PFSK-1 (cell line): ENCODE measurements around the gene VPS35L.

Source experiments
- FOXP2 ChIP-seq: optimal IDR thresholded peaks from 2 replicates; pipeline ENCODE3; 2011; ENCODE audit warnings: borderline replicate concordance, control low read depth, inconsistent platforms; ENCODE audit not compliant: insufficient read depth; ENCODE audit errors: extremely low read length, extremely low read depth
- POLR2AphosphoS5 ChIP-seq: IDR thresholded peaks from 2 replicates; pipeline ENCODE4 v1.6.1; 2012; ENCODE audit warnings: low read depth, mild to moderate bottlenecking, control low read depth, low read length, moderate library complexity
- SIN3A ChIP-seq: IDR thresholded peaks from 2 replicates; pipeline ENCODE4 v1.6.1; 2012; ENCODE audit warnings: mild to moderate bottlenecking, low read length, moderate library complexity, borderline replicate concordance; ENCODE audit not compliant: insufficient read depth
- TAF1 ChIP-seq: IDR thresholded peaks from 2 replicates; pipeline ENCODE4 v1.6.1; 2012; ENCODE audit warnings: low read length, control low read depth, borderline replicate concordance; ENCODE audit not compliant: insufficient read depth
- TF ChIP-seq, protein P1 (sequence below), 2 experiments: IDR thresholded peaks; 2 replicates each; pipeline versions ENCODE4 v1.6.1 to v1.8.0; 2011 to 2012; ENCODE audit warnings: low read depth in 2 of 2, low read length in 2 of 2, control low read depth in 1 of 2, inconsistent platforms in 1 of 2, mild to moderate bottlenecking in 1 of 2, moderate library complexity in 1 of 2; ENCODE audit not compliant: insufficient read depth in 1 of 2

Gene VPS35L

DNA sequence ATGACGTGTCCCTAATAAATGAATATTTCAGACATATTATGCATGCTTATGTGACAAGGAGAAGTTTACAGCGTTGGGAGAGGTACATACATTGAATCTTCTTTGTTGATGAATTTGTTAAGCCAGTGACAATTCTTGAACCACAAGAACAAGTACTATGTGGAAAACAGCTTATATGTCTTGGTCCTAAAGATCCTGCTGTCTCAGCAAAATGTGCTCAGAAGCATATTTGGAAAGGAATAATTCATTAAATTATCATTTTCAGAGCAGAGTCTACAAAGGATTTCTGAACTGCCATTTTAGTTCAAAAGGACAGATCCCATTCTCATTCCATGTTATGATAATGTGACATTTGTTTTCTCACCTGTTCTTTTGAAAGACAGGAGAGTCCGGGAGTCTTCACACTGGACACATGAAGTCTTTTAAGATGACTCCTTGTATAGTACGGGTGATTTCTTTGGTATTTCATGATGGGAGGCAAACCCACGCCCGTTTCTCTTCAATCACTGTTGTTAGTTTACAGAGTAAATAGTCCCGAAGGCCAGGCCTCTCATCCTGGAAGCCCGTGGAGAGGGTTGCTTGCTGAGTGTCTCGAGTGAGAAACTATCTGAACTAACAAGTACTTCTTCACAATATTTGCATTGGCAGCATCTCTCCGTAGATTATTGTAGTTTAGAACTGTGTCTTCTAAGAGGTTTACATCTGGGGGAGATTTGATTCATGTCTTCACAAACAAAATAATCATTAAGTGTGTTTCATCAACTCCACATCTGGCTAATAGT, 26.7 kb downstream of the VPS35L start:
- no peak for TF ChIP-seq SIN3A
- TF ChIP-seq, protein P1, sequence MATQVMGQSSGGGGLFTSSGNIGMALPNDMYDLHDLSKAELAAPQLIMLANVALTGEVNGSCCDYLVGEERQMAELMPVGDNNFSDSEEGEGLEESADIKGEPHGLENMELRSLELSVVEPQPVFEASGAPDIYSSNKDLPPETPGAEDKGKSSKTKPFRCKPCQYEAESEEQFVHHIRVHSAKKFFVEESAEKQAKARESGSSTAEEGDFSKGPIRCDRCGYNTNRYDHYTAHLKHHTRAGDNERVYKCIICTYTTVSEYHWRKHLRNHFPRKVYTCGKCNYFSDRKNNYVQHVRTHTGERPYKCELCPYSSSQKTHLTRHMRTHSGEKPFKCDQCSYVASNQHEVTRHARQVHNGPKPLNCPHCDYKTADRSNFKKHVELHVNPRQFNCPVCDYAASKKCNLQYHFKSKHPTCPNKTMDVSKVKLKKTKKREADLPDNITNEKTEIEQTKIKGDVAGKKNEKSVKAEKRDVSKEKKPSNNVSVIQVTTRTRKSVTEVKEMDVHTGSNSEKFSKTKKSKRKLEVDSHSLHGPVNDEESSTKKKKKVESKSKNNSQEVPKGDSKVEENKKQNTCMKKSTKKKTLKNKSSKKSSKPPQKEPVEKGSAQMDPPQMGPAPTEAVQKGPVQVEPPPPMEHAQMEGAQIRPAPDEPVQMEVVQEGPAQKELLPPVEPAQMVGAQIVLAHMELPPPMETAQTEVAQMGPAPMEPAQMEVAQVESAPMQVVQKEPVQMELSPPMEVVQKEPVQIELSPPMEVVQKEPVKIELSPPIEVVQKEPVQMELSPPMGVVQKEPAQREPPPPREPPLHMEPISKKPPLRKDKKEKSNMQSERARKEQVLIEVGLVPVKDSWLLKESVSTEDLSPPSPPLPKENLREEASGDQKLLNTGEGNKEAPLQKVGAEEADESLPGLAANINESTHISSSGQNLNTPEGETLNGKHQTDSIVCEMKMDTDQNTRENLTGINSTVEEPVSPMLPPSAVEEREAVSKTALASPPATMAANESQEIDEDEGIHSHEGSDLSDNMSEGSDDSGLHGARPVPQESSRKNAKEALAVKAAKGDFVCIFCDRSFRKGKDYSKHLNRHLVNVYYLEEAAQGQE (IDR thresholded peaks at IDR 0.05; ENCODE audit: insufficient read depth in 1 of 2, low read depth in 2 of 2, low read length in 2 of 2), result no peak
- TF ChIP-seq TAF1, result no peak
- TF ChIP-seq FOXP2, result no peak
- TF ChIP-seq POLR2AphosphoS5, result no peak

GRCh38 chr16:19583665-19584300, 28.3 kb downstream of the VPS35L start:
- TF ChIP-seq SIN3A (no peak), TAF1 (no peak), POLR2AphosphoS5 (no peak)
- TF ChIP-seq, protein P1 (IDR thresholded peaks at IDR 0.05; ENCODE audit: insufficient read depth in 1 of 2, low read depth in 2 of 2, low read length in 2 of 2), result no peak

DNA sequence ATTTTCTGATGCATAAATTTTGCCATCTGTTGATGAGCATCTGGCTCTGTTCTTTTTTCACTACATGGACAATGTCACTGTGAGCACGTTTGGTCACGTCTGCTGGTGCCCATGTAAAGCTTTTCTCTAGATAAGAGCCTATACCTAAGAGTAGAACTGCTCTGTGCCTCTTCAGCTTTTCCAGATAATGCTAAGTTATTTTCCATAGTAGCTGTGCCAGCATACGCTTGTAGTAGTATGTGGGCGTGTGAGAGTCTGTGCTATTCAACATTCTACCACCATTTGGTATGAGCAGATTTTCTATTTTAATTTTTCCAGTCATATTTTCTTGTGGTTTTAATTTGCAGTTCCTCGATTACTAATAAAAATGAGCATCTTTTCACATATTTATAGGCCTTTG, 33.2 kb downstream of the VPS35L start:
- TF ChIP-seq TAF1 (no peak), FOXP2 (no peak), SIN3A (no peak), POLR2AphosphoS5 (no peak)
- TF ChIP-seq, protein P1 (IDR thresholded peaks at IDR 0.05; ENCODE audit: insufficient read depth in 1 of 2, low read depth in 2 of 2, low read length in 2 of 2), result no peak

DNA sequence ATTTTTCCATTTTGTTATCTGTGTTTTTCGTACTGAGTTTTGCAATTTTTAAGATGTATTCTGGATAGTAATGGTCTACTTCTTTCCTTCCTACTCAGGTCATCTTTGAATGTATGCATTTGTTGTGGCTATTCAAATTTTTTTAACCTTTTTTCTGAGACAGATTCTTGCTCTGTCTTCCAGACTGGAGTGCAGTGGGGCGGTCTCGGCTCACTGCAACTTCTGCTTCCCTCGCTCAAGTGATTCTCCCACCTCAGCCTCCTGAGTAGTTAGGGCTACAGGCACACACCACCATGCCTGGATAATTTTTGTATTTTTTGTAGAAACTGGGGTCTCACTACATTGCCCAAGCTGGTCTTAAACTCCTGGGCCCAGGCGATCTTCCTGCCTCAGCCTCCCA, 33.6 kb downstream of the VPS35L start:
- TF ChIP-seq, protein P1 (IDR thresholded peaks at IDR 0.05; ENCODE audit: insufficient read depth in 1 of 2, low read depth in 2 of 2, low read length in 2 of 2), result no peak
- TF ChIP-seq TAF1, result no peak
- TF ChIP-seq POLR2AphosphoS5, result no peak
- TF ChIP-seq FOXP2, result no peak
- no peak for TF ChIP-seq SIN3A
